PC-3 (cell line): ENCODE data around the gene KNDC1.

Source experiments
- CTCF ChIP-seq: fragments of 300-600 bp; sonication (generic); conservative IDR thresholded peaks from 2 replicates; pipeline ENCODE4 v1.5.1; 2017; ENCODE audit warnings: antibody characterized with exemption, low read depth, mild to moderate bottlenecking, low read length
- EZH2 ChIP-seq: fragments of 300-600 bp; sonication (generic); IDR thresholded peaks from one replicate; pipeline ENCODE4 v1.6.1; 2017; ENCODE audit warnings: antibody characterized with exemption, mild to moderate bottlenecking, low read length; ENCODE audit not compliant: unreplicated experiment

GRCh38 chr10:133272301-133272963, 112.4 kb downstream of the KNDC1 start:
- no peak for TF ChIP-seq CTCF
- TF ChIP-seq EZH2 = no peak
